Uterus (tissue), 4 donors: ENCODE data around the gene KIF2A. TPM values are rescaled to one million over a fixed set of nuclear protein-coding genes. Genes with fewer than 3 reads are reported as not detected.

Experiments
- DNase-seq, 2 donors: peaks; one replicate each; pipeline ENCODE4 v3.0.0-alpha.2; 2019 to 2020
- H3K27ac ChIP-seq, 2 donors: fragments of 200-600 bp; sonication (generic); 1 replicate in 1 of 2; 2 replicates in 1 of 2; pipeline ENCODE4 v1.5.1; 2016 to 2018
- H3K27me3 ChIP-seq, 2 donors: fragments of 200-600 bp; sonication (generic); one replicate each; pipeline ENCODE4 v1.5.1; 2018 to 2019; ENCODE audit warnings: control low read depth in 1 of 2
- H3K36me3 ChIP-seq, 2 donors: fragments of 200-600 bp; sonication (generic); one replicate each; pipeline ENCODE4 v1.5.1; 2019; ENCODE audit warnings: control low read depth in 1 of 2
- H3K4me1 ChIP-seq, 2 donors: fragments of 200-600 bp; sonication (generic); one replicate each; pipeline ENCODE4 v1.5.1; 2018 to 2019; ENCODE audit warnings: control low read depth in 1 of 2
- H3K4me3 ChIP-seq, 2 donors: fragments of 200-600 bp; sonication (generic); 1 replicate in 1 of 2; 2 replicates in 1 of 2; pipeline ENCODE4 v1.5.1; 2018 to 2019; ENCODE audit warnings: mild to moderate bottlenecking in 1 of 2
- H3K9me3 ChIP-seq, 2 donors: fragments of 200-600 bp; sonication (generic); one replicate each; pipeline ENCODE4 v1.5.1; 2019; ENCODE audit warnings: control low read depth in 1 of 2
- POLR2A ChIP-seq, 2 donors: fragments of 450-650 bp; IDR thresholded peaks; one replicate each; pipeline ENCODE4 v1.6.1; 2016; ENCODE audit warnings: antibody characterized with exemption in 2 of 2, mild to moderate bottlenecking in 1 of 2, moderate library complexity in 1 of 2
- intact Hi-C: fragments of 100-400 bp; cut with DNase I; formaldehyde crosslinking; loops from one replicate; pipeline ENCODE4 v1.15.1; 2023; ENCODE audit warnings: low total_unique reads
- total RNA-seq, 4 donors: library from RNA; depleted of rRNA in 3 of 4; stranded (reverse); fragments of >200 nt in 3 of 4; gene quantifications; one replicate each; pipeline versions ENCODE4 v1.1.0 to v1.2.4, GENCODE V29; 2014 to 2023
- TF ChIP-seq, protein P1 (sequence below), 4 experiments: fragments of 200-600 bp in 2 of 4; fragments of 450-650 bp in 2 of 4; sonication (generic) in 2 of 4; IDR thresholded peaks; one replicate each; pipeline ENCODE4 v1.5.1; 2016 to 2019; ENCODE audit warnings: antibody characterized with exemption in 4 of 4, mild to moderate bottlenecking in 2 of 4, moderate library complexity in 1 of 4
- donor health status: DM: yes; HTN: yes; CAD: no.

KIF2A gene
- 100 to 1,000 TPM in 1 of 4 donors, 10 to 100 TPM in 3; 32.8 to 116 (median 39.4) TPM for total RNA-seq

DNA sequence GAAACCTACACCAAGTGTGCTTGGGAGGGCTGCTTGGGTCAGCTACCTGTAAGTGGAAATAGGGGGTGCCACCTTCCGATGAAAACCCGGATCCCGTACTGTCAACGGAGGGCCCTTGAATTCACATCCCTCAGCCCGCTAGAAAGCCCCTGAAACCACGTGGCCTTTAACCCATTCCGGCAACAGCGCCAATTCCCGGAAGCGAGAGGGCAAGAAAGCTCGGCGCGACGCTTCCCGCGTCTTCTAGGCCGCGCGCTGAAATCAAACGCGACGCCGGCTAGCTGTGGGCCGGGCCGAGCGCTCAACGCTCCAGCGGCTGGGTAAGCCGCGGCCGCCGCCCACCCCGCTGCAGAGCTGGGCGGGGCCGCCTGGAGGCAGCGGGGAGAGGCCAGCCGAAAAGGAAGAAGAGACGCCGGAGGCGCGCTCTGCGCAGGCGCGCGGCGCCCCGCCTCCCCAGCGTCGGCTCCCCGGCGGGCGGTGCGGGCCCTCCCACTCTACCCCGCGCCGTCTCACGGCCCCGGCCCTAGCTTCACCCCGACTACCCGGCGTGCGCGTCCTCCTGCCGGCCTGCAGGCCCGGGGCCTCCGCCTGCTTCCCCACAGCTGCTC lies at the start of gene KIF2A:
TSS of gene KIF2A (plus strand) at position 492 of the 608 bp plus-strand sequence. CDS start 267 bp downstream, outside the sequence.
- TF ChIP-seq, protein P1, sequence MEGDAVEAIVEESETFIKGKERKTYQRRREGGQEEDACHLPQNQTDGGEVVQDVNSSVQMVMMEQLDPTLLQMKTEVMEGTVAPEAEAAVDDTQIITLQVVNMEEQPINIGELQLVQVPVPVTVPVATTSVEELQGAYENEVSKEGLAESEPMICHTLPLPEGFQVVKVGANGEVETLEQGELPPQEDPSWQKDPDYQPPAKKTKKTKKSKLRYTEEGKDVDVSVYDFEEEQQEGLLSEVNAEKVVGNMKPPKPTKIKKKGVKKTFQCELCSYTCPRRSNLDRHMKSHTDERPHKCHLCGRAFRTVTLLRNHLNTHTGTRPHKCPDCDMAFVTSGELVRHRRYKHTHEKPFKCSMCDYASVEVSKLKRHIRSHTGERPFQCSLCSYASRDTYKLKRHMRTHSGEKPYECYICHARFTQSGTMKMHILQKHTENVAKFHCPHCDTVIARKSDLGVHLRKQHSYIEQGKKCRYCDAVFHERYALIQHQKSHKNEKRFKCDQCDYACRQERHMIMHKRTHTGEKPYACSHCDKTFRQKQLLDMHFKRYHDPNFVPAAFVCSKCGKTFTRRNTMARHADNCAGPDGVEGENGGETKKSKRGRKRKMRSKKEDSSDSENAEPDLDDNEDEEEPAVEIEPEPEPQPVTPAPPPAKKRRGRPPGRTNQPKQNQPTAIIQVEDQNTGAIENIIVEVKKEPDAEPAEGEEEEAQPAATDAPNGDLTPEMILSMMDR (IDR thresholded peaks at IDR 0.05), result peak in 3 of 4 experiments; percentile 6 to 46 (median 30)
- peak; percentile 49 to 78 for TF ChIP-seq POLR2A (IDR thresholded peaks at IDR 0.05)
- intact Hi-C loops, result no loop called here
- no peaks in the 10 kb centered on the region for H3K4me1 ChIP-seq

DNA sequence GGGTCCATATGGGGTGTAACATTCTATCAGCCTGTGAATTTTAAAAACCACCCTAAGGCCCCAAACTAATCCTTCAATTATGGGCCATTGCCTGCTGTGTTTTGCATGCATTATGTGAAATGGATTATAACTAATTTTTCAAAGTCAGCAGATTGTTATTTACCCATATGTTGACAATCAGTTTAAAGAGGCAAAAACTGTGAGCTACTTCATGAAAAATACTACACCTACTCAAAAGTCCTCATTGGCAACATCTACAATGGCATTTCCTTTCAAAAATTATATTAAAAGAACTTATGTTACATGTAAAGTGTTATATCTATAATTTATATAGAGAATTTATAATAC lies 49.0 kb upstream of the KIF2A start:
- TF ChIP-seq, protein P1 (IDR thresholded peaks at IDR 0.05), result no peak
- TF ChIP-seq POLR2A (IDR thresholded peaks at IDR 0.05), result no peak
- DNase-seq, result no peak
- no peaks in the 10 kb centered on the region for H3K36me3 ChIP-seq
- H3K9me3 ChIP-seq, result no peaks in the 10 kb centered on the region
- intact Hi-C loops, result no loop called here
- no peaks in the 10 kb centered on the region for H3K27me3 ChIP-seq
- H3K4me1 ChIP-seq, result no peaks in the 10 kb centered on the region
- H3K4me3 ChIP-seq, result no peak overlapping the region
- H3K27ac ChIP-seq, result no peak overlapping the region

More for the DNA sequence above, at the start of gene KIF2A:
- peak within 1 kb of the TSS; percentile 57 to 87 for H3K4me3 ChIP-seq
- H3K9me3 ChIP-seq, result no peaks in the 10 kb centered on the region
- H3K27ac ChIP-seq, result peak within 1 kb of the TSS; percentile 93 to 96
- H3K27me3 ChIP-seq, result no peaks in the 10 kb centered on the region
- DNase-seq, result peak; percentile 84 to 90
- H3K36me3 ChIP-seq, result no peaks in the 10 kb centered on the region

DNA sequence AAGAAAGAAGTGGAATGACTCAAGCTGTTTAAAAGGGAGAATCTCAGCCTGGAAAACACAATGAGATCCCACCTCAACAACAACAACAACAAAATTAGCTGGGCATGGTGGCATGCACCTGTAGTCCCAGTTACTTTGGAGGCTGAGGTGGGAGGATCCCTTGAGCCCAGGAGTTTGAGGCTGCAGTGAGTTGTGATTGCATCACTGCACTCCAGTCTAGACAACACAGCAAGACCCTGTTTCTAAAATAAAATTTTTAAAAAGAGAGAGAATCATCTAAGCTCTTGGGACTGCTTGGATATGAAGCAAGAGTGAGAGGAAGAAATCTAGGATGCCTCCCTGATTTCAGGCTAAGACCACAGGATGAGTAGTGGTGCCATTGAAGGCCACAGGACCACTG lies 47.4 kb upstream of the KIF2A start:
- H3K27me3 ChIP-seq, result no peaks in the 10 kb centered on the region
- no peak overlapping the region for H3K27ac ChIP-seq
- H3K4me3 ChIP-seq, result no peak overlapping the region
- no peaks in the 10 kb centered on the region for H3K36me3 ChIP-seq
- DNase-seq, result no peak
- no peak for TF ChIP-seq POLR2A (IDR thresholded peaks at IDR 0.05)
- TF ChIP-seq, protein P1 (IDR thresholded peaks at IDR 0.05), result no peak
- intact Hi-C loops, result no loop called here
- no peaks in the 10 kb centered on the region for H3K9me3 ChIP-seq
- H3K4me1 ChIP-seq, result no peaks in the 10 kb centered on the region

DNA sequence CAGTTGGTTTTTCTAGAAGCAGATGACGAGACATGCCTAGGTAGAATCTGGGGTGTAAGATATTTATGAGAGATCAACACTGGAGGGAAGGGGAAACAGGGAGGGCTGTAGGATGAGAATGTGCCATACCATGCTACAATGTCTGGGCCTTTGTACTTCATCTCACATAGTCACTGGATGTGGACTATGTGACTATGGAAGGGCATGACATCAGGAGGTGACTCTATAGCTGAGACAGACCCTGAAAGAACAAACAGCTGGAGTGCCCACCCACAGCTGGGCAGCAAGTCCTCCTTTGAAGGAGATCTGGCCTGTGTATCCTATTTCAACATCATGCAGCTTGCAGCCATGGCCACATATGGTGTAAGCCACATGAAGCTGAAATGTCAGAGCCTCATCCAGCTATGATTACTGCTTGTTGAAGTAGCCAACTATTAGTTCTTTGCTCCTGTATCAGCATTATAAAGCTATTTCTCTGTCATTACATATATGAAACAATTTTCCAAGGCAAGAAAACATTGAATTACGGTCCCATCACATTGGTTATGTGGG lies 46.2 kb upstream of the KIF2A start:
- no peak overlapping the region for H3K4me3 ChIP-seq
- no peaks in the 10 kb centered on the region for H3K9me3 ChIP-seq
- intact Hi-C loops, result no loop called here
- H3K27me3 ChIP-seq, result no peaks in the 10 kb centered on the region
- no peak overlapping the region for H3K27ac ChIP-seq
- no peaks in the 10 kb centered on the region for H3K36me3 ChIP-seq
- no peaks in the 10 kb centered on the region for H3K4me1 ChIP-seq
- DNase-seq, result no peak
- TF ChIP-seq POLR2A (IDR thresholded peaks at IDR 0.05), result no peak
- TF ChIP-seq, protein P1 (IDR thresholded peaks at IDR 0.05), result no peak

DNA sequence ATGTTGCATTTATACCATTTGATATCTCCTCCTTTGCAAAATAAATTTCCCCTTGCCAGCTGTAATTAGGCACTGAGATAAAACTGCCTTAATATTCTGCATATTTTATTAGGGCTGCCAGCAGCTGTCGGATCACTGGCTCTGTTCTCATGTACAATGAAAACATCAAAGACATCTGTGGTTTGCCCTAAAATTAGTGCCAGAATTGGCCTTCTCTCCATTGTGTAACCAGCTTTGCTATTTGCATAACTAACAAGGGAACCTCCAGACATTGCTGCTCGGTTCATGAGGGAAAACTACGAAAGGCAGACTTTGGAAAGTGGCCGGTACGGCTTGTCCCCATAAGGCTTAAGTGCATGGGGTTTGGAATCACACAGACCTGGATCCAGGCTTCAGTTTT lies 45.5 kb upstream of the KIF2A start:
- no peak for TF ChIP-seq POLR2A (IDR thresholded peaks at IDR 0.05)
- TF ChIP-seq, protein P1 (IDR thresholded peaks at IDR 0.05), result no peak
- Histone ChIP-seq H3K4me3 (no peak overlapping the region), H3K4me1 (no peaks in the 10 kb centered on the region), H3K27me3 (no peaks in the 10 kb centered on the region), H3K27ac (no peak overlapping the region), H3K9me3 (no peaks in the 10 kb centered on the region), H3K36me3 (no peaks in the 10 kb centered on the region)
- DNase-seq, result no peak
- intact Hi-C loops, result no loop called here
